Omental fat pad (tissue), 4 donors: ENCODE measurements around the gene INPP5K. TPM values are rescaled to one million over a fixed set of nuclear protein-coding genes. Genes with fewer than 3 reads are reported as not detected.

Source experiments
- ATAC-seq: fragments of 150-250 bp; one replicate; pipeline ENCODE4 v1.9.1; 2016; ENCODE audit warnings: mild to moderate bottlenecking, moderate library complexity; ENCODE audit not compliant: low FRiP score
- DNase-seq: peaks from one replicate; pipeline ENCODE4 v3.0.0-alpha.2; 2019; ENCODE audit warnings: low spot score
- CTCF ChIP-seq, 3 donors: fragments of 450-650 bp; IDR thresholded peaks; one replicate each; pipeline ENCODE4 v1.5.1; 2016 to 2017; ENCODE audit warnings: antibody characterized with exemption in 3 of 3, mild to moderate bottlenecking in 3 of 3, moderate library complexity in 2 of 3
- total RNA-seq, 4 donors: library from RNA; depleted of rRNA; stranded (reverse); fragments of >200 nt; gene quantifications; one replicate each; pipeline ENCODE4 v1.1.0, GENCODE V29; 2016

The INPP5K gene
- total RNA-seq, 4 donors from 2014 or later: 103 to 279 (median 153) TPM

- no peak for ATAC-seq
- DNase-seq: no peak
- no peak for TF ChIP-seq CTCF (IDR thresholded peaks at IDR 0.05)
These were observed 38.5 kb upstream of the INPP5K start for GRCh38 chr17:1554751-1555540.

- no peak for ATAC-seq
- TF ChIP-seq CTCF (IDR thresholded peaks at IDR 0.05): no peak
- no peak for DNase-seq
These were observed 37.2 kb upstream of the INPP5K start for GRCh38 chr17:1553354-1554266.

GRCh38 chr17:1552932-1553331, 36.5 kb upstream of the INPP5K start:
- ATAC-seq: no peak
- no peak for DNase-seq
- no peak for TF ChIP-seq CTCF (IDR thresholded peaks at IDR 0.05)

GRCh38 chr17:1551741-1552140, 35.3 kb upstream of the INPP5K start:
- DNase-seq: no peak
- TF ChIP-seq CTCF (IDR thresholded peaks at IDR 0.05): no peak
- no peak for ATAC-seq

GRCh38 chr17:1548032-1548431, 31.6 kb upstream of the INPP5K start:
- ATAC-seq: no peak
- no peak for TF ChIP-seq CTCF (IDR thresholded peaks at IDR 0.05)
- no peak for DNase-seq

- ATAC-seq: no peak
- no peak for TF ChIP-seq CTCF (IDR thresholded peaks at IDR 0.05)
These were observed 30.0 kb upstream of the INPP5K start for GRCh38 chr17:1546292-1546922.

More at GRCh38 chr17:1546292-1546922, 30.0 kb upstream of the INPP5K start:
- DNase-seq: no peak
